ENCODE results near the gene CBARP.

- no peak for TF ChIP-seq CTCF (IDR thresholded peaks at IDR 0.05; ENCODE audit: extremely low read depth in 1 of 2, insufficient read depth in 1 of 2, low read depth in 1 of 2, low read length in 2 of 2)
- no peak for TF ChIP-seq POLR2A (IDR thresholded peaks at IDR 0.05; ENCODE audit: low read depth, low read length)
- no peak for TF ChIP-seq EZH2 (IDR thresholded peaks at IDR 0.05; ENCODE audit: borderline replicate concordance, low read depth, low read length, severe bottlenecking)
- TF ChIP-seq POLR2AphosphoS5 (IDR thresholded peaks at IDR 0.05; ENCODE audit: insufficient read depth, low read depth, low read length), result no peak
- no peak for TF ChIP-seq MYC (IDR thresholded peaks at IDR 0.05; ENCODE audit: low read depth, low read length)
- no peak for TF ChIP-seq MAX (IDR thresholded peaks at IDR 0.05; ENCODE audit: insufficient read depth, insufficient read length)
- TF ChIP-seq JUN (IDR thresholded peaks at IDR 0.05; ENCODE audit: borderline replicate concordance, insufficient read depth, insufficient read length, low read depth), result no peak
- TF ChIP-seq FOS (IDR thresholded peaks at IDR 0.05; ENCODE audit: borderline replicate concordance, insufficient read depth, low read length), result no peak
- no peak for TF ChIP-seq GATA2 (IDR thresholded peaks at IDR 0.05; ENCODE audit: insufficient read depth, insufficient read length, low read depth, low read length)
Measured at GRCh38 chr19:1181606-1182005, 56.2 kb downstream of the CBARP start.
